HS-27A (cell line): ENCODE measurements around the gene TTC28.
"Not testable (repeated sequence)": the region's sequence is repeated elsewhere in the genome, so short reads cannot be mapped to it uniquely, and the experiment has no call there.

Experiments
- DNase-seq: peaks from one replicate; pipeline ENCODE4 v3.0.0-alpha.2; 2012; ENCODE audit warnings: low read depth, missing footprints

TTC28 gene

DNA sequence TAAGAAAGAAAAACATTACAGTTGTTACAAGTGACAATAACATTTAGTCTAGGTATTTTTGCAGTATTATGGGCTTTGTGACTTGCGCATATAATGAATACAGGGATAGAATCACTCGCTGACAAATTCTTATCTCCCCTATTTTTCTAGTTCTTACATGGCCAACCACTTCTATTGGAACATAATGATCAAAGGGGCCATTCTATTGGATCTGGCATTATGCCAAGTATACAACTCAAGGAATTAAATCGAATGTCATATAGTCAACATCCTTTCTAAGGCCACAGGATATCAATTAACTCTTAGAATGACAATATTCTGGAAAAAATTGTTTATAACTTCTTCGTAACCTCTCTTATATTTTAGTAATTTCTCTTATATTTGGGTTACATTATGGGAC, 272.0 kb downstream of the TTC28 start:
- DNase-seq: no peak

DNA sequence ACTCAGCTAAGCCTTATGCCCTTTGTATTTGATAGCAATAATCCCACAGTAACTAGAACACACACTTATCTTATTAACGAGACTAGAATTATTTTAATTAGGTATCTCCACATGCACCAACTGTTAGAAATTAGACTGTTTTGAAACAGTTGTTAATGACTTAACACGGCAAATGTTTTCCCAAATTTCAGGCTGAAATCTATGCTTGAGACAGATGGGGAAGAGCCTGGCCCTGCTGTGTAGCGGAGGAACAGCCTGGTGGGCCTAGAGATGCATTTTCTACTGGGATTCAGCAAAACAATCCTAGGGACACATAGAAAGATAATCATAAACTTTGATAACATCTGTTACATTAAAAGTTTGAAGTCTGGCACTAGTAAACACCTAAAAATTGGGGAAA, 273.4 kb downstream of the TTC28 start:
- no peak for DNase-seq

DNA sequence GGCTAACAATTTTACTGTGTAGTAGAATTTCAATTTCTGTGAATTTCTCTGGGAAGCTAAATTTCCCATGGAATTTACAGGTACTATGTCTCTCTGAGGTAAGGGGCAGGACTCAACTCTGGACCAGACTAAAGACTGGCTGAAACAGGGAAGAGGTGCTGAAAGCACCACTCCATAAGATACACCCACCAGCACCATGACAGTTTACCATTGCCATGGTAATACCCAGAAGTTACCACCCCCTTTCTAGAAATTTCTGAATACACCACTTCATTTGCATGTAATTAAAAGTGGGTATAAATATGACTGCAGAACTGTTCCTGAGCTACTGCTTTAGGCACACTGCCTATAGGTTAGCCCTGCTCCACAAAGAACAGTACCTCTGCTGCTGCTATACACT, 274.1 kb downstream of the TTC28 start:
- no peak for DNase-seq

DNA sequence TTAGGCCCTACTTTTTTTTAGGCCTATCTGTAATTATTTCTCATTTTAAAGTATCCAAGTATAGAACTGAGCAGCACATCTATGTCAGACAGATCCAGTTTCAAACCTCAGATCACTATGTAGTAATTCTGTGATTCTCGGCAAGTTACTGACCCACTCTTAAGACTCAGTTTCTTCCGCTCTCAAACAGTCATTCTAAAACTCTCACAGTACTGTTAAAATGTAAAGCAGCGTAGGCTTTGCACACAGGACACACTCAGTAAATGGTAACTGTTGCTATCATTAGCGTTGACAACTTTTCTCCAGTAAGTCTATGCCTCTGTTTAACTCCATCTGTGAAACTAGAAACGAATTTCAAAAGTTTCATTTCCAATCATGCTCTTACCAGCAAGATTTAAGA, 277.1 kb downstream of the TTC28 start:
- no peak for DNase-seq

DNA sequence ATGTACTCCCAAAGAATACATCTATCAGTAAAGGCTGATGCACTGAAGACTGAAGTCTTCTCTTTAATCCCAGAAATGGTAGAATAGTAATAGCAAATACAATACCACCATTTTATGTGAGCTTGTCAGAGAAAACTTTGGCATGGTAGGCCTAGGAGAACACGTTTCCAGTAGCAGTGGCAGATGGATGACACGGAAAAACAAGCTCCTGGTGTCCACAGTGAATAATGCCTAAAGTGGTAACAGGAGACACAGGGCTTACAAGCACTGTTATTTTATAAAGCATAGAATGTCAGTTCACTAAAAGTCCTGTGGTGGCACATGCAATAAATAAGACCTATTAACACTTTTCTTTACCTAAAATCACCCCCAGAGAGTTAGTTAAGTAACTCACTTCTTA, 277.6 kb downstream of the TTC28 start:
- DNase-seq: no peak

DNA sequence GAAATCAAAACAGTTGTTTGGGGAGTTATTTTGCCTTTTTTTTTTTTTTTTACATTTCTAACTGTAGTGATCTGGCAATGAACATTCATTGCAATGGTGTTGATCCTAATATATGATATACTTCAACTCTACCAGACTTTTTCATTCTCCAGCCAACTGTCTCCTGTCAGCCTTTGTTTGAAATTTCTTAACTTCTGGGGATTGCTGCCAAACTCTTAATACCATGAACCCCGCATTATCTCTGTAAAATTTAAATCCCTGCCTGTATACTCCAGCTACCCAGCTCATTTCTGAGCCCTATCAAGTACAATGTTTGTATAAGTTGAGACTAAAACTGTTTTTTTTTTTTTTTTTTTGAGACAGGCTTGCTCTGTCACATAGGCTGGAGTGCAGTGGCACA, 280.7 kb downstream of the TTC28 start:
- no peak for DNase-seq

DNA sequence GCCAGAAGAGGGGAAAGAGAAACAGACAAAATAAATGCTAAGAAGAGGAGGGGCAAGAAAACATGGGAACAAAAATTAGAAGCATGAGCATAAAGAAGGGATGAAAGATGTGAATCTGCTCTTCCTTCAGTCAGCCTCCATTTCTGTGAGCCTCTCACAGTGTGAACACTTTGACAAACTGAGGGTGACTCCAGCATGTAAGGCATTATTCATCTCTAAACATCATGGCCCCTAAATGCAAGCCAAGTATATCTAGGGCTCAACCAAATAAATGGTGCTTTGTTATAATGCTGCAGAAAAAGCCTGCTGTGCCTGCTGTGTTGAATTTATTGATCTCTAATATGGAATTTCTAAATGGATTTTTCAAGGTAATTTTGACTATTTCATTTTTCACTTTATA, 281.3 kb downstream of the TTC28 start:
- DNase-seq: no peak

DNA sequence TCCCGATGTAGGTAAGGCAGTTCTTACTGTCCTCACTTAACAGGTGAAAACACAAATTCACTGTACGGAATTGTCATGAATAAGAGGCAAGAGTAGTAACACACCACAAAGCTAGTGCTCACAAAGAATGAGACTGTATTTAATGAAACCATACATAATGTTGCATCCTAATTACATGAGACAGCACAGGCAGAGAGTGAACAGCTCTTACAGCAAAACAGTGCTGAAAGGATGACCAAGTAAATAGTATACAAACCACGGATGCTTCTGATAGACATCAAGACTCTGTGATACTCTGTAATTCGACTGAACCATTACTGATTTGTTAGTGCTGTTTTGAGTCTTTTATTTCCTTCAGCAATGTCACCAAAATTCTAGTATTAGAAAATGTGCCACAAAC, 282.3 kb downstream of the TTC28 start:
- no peak for DNase-seq

DNA sequence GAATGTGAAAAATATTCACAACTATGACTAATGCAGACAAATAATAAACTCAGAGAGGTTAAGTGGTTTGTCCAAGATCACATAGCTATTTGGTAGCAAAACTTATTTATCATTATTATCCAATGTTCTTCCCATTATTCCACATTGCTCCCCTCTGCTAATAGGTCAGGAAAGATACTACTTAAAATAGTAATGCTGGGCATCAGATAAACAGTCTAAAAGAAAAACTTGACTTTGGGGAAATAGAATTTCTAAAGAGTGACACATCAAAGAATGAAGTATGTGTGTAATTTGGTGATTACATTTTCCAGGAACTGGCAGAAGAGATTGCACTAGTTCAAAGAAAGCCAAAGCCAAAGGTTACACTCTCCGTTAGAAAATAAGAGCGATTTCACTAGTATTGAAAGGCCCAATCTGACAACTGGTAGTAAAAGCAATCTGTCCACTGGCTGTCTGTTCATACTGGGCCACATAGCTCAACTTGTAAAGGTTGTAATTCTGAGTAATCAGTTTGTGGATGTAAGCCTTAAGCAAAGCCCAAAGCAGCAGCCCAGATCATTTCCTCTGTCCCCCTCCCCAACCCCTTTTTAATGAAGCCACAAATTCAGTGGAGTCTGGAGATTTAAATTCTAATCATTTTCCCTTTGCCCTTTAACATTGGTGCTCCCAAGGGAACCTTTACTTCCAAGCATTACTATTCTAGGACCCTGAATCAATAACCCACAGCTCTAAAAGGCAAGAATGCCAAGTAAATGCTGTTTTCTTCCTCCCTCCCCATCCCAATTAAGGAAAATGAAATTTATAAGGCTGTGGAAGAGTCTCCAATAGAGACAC, 283.5 kb downstream of the TTC28 start:
- peak; percentile 45 for DNase-seq

DNA sequence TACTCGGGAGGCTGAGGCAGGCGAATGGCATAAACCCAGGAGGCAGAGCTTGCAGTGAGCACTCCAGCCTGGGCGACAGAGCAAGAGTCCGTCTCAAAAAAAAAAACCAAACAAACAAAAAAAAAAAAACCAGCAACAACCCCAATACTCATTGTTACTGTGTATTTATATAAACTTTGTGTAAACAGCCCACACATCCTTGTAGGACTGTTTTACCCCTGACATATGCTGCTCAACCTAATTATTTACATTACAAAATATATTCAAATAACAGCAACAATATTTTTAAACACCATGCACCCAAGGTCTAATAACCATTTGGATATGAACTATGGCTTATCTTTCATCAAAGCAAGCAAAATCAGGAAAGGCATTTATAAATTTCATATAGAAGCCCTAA, 284.1 kb downstream of the TTC28 start:
- DNase-seq: no peak

DNA sequence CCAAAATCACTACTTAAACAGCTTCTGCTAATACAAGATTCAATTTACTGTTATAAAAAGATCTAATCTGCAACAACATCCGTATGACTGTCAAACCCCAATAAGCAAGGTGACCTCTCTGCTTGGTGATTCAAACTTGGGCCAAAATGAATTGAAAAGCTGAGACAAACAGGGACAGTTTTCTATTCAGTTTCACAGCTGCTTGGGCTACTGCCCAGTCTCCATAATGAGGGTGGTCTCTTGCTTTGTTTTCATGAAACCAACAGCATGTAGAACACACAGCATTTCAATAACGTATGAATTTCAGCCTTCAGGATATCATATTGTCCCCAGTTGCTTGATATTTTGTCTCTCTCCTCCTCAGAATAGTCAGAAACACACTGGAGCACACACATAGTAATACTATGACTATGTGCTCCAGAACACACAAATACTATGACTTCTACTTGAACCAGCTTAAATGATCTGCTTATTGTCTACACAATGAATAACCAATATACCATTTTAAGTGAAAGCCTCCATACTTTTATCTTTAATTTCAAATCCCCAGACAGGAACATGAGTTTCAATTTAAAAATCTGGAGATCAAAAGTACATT, 285.0 kb downstream of the TTC28 start:
- no peak for DNase-seq

DNA sequence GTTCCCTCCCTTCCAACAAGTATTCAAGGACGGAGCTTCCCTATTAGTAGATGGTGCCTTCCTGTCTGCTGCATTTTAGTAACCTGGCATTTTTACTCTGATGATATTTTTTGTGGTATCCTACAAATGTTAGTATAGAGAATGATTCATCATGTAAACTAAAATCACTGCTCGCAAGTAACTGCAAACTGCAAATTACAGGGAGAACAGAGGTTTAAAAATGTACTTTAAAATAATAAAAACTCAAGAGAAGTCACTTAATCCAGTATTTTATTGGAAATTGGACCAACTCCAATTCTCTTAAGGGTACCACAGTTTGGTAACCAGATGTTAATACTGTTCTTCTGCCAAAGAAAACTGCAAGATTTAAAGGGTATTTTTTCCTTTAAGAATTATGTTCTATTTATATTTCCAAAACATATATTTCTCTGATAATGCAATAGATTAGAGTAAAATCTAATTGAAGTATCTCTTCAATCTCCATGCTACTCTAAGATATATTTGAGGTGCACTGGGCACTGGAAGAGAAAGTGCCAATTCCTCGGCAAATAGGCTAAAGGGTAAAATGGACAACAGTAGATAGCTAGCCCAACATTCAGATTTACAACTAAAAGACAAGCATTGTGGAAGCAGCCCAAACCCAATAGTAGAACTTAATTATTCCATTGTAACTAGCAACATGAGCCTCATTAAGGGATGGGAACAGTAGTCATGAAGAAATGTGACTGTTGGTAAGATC, 298.0 kb downstream of the TTC28 start:
- no peak for DNase-seq

DNA sequence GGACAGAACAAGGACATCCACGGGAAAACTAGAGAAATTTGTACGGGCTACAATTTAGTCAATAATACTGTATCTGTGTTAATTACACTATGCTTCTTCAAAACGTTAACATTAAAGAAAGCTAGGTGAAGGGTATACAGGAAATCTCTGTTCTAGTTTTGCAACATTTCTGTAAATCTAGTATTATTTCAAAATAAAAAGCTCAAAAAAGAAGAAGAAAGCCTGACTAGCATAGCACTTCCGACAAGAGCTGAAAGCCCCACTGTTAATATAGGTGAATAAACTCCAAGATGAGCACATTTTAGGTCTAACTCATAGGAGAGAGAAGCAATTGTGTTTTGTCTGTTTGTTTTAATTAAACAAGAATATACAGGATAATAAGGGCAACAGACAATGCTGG, 299.7 kb downstream of the TTC28 start:
- DNase-seq: no peak

DNA sequence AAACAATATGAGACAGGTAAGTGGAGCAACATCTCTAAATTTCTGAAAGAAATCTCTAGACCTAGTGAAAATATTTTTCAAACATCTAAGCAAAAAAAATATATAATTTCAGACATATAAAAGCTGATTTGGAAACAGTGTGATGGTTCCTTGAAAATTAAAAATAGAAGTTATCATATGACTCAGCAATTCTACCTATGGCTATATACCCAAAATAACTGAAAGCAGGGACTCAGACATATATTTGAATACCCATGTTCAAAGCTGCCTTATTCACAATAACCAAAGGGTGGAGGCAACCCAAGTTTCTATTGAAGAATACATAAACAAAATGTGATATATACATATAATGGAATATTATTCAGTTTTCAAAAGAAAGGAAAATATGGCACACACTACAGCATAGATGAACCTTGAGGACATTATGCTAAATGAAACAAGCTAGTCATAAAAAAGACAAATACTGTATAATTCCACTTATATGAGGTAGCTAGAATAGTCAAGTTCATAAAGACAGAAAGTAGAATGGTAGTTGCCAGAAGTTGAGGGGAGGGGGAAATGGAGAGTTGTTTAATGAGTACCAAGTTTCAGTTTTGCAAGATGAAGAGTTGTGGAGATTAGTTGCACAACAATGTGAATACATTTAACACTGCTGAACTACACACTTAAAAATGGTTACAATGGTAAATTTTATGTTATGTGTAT, 300.4 kb downstream of the TTC28 start:
- no peak for DNase-seq

DNA sequence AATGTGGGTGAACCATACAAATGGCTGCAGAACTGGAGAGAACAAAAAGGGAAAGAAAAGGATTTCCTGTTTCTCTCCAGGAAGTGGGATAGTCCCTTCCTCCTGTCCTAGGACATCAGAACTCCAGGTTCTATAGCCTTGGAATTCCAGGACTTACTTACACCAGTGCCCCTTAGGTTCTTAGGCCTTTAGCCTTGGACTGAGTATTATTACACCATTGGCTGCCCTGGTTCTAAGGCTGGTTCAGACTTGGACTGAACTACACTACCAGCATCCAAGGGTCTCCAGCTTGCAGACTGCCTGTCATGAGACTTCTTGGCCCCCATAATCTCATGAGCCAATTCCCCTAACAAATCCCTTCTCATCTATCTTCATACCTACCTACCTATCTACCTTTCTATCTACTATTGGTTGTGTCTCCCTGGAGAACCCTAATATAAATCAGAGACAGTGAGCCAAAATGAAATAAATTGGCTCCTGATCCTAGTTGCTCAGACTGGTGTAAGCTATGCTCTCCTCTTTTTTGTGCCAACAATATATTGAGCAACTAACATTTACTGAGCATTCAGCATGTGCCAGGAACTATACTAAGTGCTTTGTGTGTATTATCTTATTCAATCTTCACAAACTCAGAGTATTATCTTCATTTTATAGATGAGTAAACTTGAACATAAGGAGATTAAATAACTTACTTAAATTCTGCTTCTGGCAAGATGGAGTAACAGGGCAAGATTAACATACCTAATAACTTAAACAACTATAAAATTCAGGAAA, 303.7 kb downstream of the TTC28 start:
- no peak for DNase-seq

DNA sequence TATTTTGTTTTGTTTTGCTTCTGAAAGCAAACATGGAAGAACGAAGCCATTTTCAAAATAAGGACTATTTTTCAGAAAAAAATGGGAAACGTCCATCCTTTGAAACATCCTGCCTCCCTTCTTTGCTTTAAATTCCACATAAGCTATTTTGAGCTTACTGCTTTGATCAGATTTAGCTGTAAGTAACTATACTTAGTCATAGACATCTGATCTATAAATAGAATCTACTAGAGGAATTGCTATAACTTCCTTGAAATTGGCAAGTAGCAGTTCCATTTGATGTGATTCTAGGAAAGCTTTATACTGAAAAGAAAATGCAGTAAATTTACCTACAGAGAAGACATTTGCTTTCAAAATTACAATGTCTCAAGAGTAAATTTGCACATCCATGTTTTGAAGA, 305.8 kb downstream of the TTC28 start:
- no peak for DNase-seq

DNA sequence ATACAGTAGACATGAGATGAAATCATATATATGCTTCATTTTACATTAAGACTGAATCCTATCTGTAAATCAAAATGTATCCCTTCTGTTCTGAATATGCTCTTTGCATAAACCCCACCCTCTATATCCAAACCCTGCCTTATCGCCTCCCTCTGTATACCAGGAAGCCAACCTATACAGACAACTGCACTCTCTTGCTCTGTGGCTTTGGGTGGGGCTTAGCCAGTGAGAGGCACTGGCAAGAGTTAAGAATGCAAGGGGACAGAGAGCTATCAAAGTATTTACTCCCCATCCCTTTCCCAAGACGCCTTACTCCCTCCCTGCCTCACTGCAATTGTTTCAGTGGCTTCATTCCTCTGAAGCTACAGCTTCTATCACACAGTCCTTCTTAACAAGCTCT, 309.8 kb downstream of the TTC28 start:
- DNase-seq: no peak

DNA sequence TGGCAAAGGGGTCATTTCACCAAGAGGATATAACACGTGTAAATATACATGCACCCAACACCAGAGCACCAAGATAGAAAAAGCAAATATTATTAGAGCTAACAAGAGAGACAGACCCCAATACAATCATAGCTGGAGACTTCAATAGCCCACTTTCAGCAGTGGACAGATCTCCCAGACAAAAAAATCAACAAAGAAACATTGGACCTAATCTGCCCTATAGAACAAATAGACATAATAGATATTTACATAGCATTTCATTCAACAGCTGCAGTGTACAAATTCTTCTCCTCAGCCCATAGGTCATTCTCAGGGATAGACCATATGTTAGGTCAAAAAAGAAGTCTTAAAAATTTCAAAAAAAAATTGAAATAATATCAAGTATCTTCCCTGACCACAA, 312.8 kb downstream of the TTC28 start:
- no peak for DNase-seq

DNA sequence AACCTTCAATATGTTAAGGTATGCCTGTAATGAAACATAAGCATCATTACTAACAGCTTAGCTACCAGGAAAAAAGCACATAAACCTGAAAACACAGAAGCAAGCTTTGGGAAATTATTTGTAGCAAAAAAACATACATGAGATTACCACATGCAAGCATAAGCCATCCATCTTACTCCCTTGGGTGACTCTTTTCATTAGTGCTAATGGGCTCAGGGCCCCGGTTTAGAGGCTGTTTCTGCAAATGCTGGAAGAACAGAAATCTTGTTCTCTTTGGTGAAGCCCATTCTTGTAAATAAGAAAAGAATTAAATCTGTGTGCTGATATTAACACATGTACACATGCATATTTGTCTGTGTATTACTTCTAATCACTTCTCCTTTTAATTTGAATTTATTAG, 314.3 kb downstream of the TTC28 start:
- no peak for DNase-seq

DNA sequence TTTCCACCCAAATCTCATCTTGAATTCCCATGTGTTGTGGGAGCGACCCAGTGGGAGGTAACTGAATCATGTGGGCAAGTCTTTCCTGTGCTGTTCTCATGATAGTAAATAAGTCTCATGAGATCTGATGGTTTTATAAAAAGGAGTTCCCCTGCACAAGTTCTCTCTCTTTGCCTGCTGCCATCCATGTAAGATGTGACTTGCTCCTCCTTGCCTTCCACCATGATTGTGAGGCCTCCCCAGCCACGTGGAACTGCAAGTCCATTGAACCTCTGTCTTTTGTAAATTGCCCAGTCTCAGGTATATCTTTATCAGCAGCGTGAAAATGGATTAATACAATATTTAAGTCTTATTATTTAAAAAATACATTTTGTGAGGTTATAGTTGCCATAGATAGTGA, 315.5 kb downstream of the TTC28 start:
- not testable (repeated sequence) for DNase-seq

DNA sequence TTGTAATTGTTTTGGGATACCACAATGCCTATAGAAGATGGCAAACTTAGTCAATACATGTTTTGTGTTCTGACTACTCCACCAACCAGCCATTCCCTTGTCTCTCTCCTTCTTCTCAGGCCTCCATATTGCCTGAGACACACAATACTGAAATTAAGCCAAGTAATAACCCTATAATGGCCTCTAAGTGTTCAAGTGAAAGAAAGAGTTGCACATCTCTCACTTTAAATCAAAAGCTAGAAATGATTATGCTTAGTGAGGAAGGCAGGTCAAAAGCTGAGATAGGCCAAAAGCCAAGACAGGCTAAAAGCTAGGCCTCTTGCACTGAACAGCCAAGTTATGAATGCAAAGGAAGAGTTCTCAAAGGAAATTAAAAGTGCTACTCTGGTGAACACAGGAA, 318.7 kb downstream of the TTC28 start:
- DNase-seq: no peak

DNA sequence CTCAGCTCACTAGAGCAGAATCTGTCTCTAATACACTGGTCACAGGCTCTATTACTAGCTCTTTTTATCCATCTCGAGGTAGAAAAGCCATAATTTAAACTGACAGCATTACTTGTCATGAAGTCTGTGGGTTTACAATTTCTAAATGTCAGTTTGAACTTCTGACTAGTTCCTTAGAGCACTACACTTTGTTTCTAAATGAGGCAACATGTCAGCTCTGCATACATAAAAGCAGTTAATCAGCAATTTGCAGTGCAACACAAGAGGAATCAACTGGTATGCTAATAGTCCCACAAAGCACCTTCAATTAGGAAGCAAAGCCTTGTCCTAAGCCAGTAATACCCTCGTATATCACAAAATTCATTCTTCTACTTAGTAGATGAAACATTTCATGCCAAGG, 321.3 kb downstream of the TTC28 start:
- no peak for DNase-seq
